GM12878 (cell line): Measurements from ENCODE around the gene ZNF304.

Experiments
- CREM ChIP-seq: IDR thresholded peaks from 2 replicates; pipeline ENCODE4 v1.6.1; 2014; ENCODE audit warnings: antibody characterized with exemption, low read depth
- ELK1 ChIP-seq: IDR thresholded peaks from 2 replicates; pipeline ENCODE4 v1.6.1; 2012; ENCODE audit warnings: low read depth, low read length, improper control_type of control experiment

GRCh38 chr19:57319869-57320179, 31.2 kb upstream of the ZNF304 start:
- TF ChIP-seq ELK1: no peak
- TF ChIP-seq CREM: no peak
